ENCODE data around the gene FOXG1.

Gene FOXG1

DNA sequence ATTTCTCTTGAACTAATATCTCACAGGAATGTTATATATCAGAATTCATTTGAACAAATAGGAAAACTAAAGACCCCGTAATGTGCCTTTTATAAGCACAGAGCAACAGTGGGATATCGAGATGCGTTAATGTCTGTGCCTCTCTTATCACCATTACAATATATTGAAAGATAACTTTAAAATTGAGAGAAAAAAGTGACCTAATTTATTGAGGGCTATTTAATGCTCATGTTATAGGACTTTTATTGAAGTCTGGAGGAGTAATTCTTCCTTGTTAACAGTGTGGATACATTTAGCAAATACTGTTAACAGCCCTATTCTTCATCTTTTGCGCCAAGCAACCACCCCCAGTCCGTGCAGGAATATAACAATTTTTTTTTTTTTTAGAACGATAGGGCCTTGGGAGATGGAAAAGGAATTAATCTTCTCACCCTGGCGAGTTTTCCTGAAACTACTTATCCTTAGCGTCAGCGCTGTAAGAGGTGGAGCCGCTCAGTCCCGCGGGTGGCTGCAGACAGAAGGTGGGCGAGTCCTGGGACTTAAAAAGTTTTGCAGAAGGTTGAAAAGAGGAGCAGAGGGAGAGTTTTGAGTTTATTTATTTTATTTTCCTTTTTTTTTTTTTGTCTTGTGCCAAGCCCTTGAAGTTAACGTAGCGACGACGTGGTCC is 11.0 kb downstream of the FOXG1 start:
- DNase-seq = no peak

DNA sequence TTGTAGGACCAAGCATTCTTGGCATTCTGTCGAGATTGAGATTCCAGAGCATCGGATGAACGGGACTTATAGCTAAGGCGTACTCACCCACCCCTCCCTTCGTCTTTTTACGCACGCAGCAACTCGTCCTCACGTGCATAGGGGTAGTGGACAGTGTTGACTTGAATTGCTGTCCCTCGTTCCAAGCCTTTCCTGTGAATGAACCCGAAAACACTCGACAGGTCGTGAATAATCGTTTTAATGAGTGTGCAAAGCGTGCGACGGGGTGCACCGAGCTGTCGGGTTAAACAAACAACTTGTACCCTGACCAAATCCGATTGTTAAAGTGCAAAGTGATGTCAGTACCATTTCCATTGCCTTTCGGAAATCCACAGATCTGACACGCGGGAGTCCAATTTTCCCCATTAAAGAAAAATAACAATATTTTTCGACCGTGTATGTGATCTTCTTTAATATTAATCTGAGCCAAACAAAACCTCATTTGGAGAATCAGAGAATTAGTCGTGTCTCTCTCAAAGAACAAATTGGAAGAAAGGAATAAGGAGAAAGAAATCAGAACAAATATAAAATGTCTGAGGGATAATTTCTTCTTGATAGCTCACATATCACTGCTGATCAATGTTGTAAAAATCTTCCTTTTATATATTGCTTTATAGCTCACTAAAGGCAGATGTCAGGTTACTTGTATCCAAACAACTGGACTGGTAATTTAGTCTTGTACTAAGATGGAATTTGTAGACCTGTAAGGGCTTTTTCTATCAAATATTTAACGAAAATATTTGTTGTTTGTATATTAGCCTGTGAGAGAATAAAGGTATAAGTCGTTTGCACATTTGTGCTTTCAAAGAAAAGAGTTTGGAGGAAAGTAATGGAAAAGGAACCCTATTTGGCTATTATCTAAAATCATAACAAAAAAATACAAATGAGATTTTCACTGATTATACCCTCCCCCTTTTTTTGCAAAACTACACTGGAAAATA is 11.8 kb downstream of the FOXG1 start:
- no peak for DNase-seq

DNA sequence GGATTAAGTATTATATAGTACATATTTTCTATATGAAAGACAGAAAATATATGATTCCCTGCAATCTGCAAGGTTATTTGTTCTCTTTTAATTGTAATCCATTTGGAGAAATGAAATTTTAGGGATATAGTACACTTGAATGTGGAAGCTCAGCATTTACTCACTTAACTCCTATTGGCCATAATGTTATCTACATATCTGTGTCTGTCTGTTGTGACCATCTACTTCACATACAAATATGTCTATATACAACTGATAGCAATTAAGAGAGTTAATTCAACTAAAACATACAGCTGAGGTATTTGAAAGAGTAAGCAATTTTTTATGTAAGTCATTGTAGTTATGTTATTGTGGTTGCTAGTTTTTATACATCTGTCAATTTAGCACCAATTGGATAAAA is 12.9 kb downstream of the FOXG1 start:
- DNase-seq = no peak

DNA sequence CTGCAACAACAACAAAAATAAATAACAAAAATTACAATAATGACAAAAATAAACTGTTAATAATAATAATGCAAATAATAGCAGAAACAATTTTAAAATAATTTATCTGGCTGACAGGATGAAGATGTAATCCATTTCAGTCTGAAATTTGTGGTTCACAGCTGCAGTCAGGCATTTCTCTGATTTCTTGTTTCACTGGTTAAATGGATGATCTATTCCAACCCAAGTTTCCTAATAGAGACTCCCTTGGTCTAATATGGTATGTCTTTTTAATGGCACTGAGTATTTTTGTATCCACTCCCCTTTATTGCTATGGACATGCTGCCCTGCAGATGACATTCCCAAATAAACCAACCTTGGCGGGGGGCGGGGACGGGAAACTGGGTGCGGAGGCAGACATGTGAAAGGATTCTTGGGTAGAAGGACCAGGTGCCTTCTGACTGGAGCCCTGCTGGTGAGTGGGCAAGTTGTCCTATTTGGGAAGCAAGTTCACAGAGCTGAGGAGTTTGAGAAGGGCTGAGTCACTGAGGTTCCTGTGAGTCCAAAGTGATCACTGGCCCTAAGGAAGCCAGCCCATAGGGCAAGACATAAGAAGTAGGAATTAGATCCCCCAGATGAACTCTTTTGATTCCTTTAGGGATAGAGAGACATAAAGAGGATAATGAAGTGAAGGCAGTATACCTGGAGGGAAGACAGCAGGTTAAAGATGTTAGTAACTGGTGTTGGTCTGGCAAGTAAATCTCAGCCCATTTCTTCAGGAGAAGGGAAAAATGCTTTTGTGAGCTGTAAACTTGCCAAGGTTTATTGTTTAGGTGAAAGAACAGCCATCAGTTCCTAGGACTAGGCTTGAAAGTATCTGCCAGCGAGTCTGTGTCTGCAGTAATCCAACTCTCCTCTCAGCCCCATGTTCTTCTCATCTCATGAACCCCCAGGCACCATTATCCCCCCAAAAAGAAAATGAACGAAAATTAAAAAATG is 14.5 kb downstream of the FOXG1 start:
- DNase-seq = peak; percentile 75

- no peak for DNase-seq
These were observed 15.7 kb downstream of the FOXG1 start for GRCh38 chr14:28782301-28782700.

DNA sequence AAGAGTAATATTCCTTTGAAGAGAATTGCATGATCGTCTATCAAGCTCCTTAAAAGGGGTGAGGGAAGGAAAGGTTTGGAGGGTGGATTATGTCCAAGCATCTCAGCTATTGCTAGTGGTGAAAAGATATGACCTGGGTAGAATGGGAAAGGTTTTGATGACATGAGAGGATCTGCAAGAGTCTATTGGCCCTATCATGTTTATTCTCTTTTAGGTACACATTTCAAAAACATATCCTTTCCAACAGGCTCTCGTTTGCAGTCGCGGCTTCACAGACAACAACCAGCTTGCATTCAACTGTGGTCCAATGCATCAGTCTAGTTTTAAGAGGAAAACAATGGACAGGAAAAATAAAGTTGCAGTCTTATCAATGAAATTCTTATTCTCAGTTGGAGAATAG is 17.1 kb downstream of the FOXG1 start:
- no peak for DNase-seq

DNA sequence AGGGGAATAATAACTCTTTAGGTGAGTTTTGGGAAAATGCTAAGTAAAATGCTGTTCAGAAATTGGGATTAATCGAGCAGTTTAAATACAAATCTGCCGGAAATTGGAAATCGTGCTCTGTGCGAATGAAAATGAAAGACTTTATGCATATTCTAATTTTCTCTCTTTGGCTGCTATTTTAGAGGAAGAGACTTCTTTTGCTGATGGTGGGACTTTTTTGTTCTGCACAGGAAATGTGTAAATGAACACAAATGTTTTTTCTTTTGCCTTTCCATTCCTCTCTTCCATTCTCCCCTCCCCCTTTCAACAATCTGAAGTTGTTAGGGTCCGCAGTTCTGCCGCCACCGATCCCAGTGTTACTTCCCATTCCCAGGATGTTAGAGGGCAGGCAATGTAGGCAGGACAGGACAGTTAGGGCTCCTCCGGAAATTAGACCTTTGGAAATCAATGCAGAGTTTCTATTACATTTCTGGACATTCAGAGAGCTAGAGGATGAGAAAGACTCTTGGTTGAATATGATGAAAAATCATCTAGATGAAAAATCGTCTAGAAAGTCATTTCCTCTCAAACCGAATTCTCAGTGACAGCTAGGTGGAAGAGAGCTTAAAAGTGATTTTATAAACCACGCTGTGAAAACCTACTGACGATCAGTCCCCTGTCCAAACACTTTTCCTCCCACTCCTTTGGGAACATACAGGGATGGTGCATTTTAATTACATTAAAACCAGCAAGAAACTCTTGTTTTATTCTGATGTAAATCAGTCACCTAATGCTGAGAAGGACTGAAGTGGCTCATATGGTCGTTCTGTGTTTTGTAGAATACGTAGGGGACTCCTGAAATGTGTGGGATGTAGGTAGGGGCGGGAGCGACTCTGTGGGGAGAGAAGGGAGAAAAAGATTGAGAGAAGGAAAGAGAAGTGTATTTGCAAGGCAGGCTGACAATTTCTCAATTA is 17.8 kb downstream of the FOXG1 start:
- DNase-seq = no peak

DNA sequence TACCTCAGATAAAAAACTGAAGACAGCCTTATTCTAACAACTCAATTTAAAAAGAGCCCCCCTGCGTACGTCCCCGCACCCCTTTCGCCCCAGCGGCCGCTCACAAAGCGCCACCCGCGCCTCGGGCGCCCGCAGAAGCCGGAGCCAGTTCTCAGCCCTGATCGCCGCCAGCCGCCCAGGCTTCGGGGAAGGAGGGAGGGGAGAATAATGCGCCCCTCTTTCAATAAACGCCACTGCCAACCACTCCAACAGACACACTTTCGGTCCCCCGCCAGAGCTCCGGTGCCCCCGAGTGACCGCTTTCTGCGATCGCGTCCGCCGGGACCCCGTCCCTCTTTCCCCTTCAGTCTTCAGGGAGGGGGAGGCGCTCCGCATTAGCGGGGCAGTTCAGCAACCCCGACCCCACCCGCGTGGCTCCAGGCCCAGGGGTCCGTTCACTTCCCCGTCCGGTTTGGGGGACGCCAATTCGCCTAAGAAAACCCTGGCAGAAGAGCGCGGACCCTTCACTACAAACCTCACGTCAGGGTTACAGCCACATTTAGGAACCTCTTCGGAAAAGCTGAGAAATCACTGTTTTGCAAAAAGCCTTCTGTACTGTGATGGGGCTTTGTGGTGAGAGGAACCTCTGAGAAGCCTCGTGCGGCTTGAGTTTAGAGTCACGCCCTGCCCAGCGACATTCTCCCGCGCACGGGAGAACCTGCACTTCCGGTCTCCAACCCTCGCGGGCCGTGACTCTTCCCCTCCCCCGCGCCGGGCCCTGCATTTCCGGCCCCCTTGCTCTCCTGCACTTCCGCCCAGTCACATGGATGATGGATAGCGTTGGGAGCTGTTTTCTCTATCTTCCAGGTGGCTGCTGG is 18.7 kb downstream of the FOXG1 start:
- no peak for DNase-seq

DNA sequence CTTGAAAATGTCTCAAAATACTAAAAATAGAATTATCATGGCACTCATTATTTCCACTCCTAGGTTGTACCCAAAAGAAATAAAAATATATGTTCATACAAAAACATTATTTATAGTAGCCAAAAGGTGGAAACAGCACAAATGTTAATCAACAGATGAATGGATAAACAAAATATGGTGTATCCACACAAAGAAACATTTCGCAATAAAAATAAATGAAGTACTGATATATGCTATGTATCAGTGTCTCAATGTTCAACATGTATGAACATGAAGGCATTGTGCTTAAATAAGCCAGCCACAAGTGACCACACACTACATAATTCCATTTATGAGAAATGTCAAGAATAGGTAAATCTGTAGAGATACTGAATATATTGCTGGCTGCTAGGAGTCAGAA is 40.9 kb downstream of the FOXG1 start:
- DNase-seq = no peak

- DNase-seq = peak; percentile 67
These were observed 47.2 kb downstream of the FOXG1 start for GRCh38 chr14:28813810-28814209.

Data from HCEC 1CT (cell line).